ENCODE results near the gene ECI2.

- TF ChIP-seq CTCF (IDR thresholded peaks at IDR 0.05), result no peak
- TF ChIP-seq ZBTB43 (CRISPR knock-in tag; IDR thresholded peaks at IDR 0.05), result no peak
- no peak for TF ChIP-seq AFF4 (CRISPR knock-in tag; IDR thresholded peaks at IDR 0.05; ENCODE audit: borderline replicate concordance)
- no peak for TF ChIP-seq ZBTB21 (CRISPR knock-in tag; IDR thresholded peaks at IDR 0.05; ENCODE audit: borderline replicate concordance)
- no peak for TF ChIP-seq ZNF317 (CRISPR knock-in tag; IDR thresholded peaks at IDR 0.05; ENCODE audit: borderline replicate concordance, low read depth)
- no peak for TF ChIP-seq USF2 (CRISPR knock-in tag; IDR thresholded peaks at IDR 0.05)
These were observed 32.5 kb upstream of the ECI2 start for GRCh38 chr6:4167833-4168232.
